Mesenchymal stem cell (in vitro differentiated cells and primary cell): Measurements from ENCODE around the gene APOA5.
A peak's percentile ranks its signal among the peaks of the same experiment; 100 is the strongest.

Source experiments
- DNase-seq: peaks from one replicate; pipeline ENCODE4 v3.0.0-alpha.2; 2013
- H2AFZ ChIP-seq: one replicate; pipeline ENCODE4 v1.6.1; 2013; ENCODE audit warnings: low read depth, mild to moderate bottlenecking, control low read depth, inconsistent platforms, low read length, moderate library complexity
- H2AK5ac ChIP-seq: 2 replicates; pipeline ENCODE4 v1.6.1; 2013; ENCODE audit warnings: low read length, moderate library complexity, mild to moderate bottlenecking, inconsistent platforms; ENCODE audit not compliant: severe bottlenecking
- H2BK120ac ChIP-seq: one replicate; pipeline ENCODE4 v1.6.1; 2013; ENCODE audit warnings: low read depth, mild to moderate bottlenecking, inconsistent platforms, low read length, moderate library complexity
- H2BK12ac ChIP-seq, 2 experiments: one replicate each; pipeline ENCODE4 v1.6.1; 2013; ENCODE audit warnings: inconsistent platforms in 2 of 2, low read length in 2 of 2, mild to moderate bottlenecking in 2 of 2, moderate library complexity in 2 of 2, control low read depth in 1 of 2
- H2BK15ac ChIP-seq: one replicate; pipeline ENCODE4 v1.6.1; 2013; ENCODE audit warnings: mild to moderate bottlenecking, low read depth, inconsistent platforms; ENCODE audit not compliant: poor library complexity, severe bottlenecking
- H2BK5ac ChIP-seq: 2 replicates; pipeline ENCODE4 v1.6.1; 2013; ENCODE audit warnings: low read depth, mild to moderate bottlenecking, low read length, control low read depth, inconsistent platforms; ENCODE audit not compliant: poor library complexity, severe bottlenecking
- H3K14ac ChIP-seq, 2 experiments: one replicate each; pipeline ENCODE4 v1.6.1; 2013; ENCODE audit warnings: inconsistent platforms in 2 of 2, low read length in 2 of 2, control low read depth in 1 of 2, mild to moderate bottlenecking in 1 of 2, moderate library complexity in 1 of 2
- H3K18ac ChIP-seq, 2 experiments: one replicate each; pipeline ENCODE4 v1.6.1; 2013; ENCODE audit warnings: inconsistent platforms in 2 of 2, low read length in 2 of 2, control low read depth in 1 of 2, low read depth in 1 of 2, mild to moderate bottlenecking in 1 of 2
- H3K23ac ChIP-seq, 2 experiments: one replicate each; pipeline ENCODE4 v1.6.1; 2013; ENCODE audit warnings: inconsistent platforms in 2 of 2, low read length in 2 of 2, mild to moderate bottlenecking in 2 of 2, moderate library complexity in 2 of 2, control low read depth in 1 of 2
- H3K27ac ChIP-seq: 2 replicates; pipeline ENCODE4 v1.5.1; 2013; ENCODE audit warnings: mild to moderate bottlenecking, moderate library complexity, low read length, control low read depth, inconsistent platforms; ENCODE audit not compliant: poor library complexity, severe bottlenecking
- H3K27me3 ChIP-seq, 2 experiments: 2 replicates each; pipeline versions ENCODE4 v1.6.1 to v1.7.0; 2013; ENCODE audit warnings: low read length in 2 of 2, mild to moderate bottlenecking in 2 of 2, moderate library complexity in 2 of 2, control low read depth in 1 of 2, inconsistent platforms in 1 of 2; ENCODE audit not compliant: control insufficient read depth in 1 of 2, insufficient read depth in 1 of 2
- H3K36me3 ChIP-seq, 2 experiments: 2 replicates each; pipeline versions ENCODE4 v1.6.1 to v1.7.0; 2013; ENCODE audit warnings: low read length in 2 of 2, control low read depth in 1 of 2, inconsistent platforms in 1 of 2, low read depth in 1 of 2, mild to moderate bottlenecking in 1 of 2; ENCODE audit not compliant: insufficient read depth in 2 of 2, control insufficient read depth in 1 of 2
- H3K4ac ChIP-seq, 2 experiments: one replicate each; pipeline ENCODE4 v1.6.1; 2013; ENCODE audit warnings: inconsistent platforms in 2 of 2, low read length in 2 of 2, mild to moderate bottlenecking in 2 of 2, moderate library complexity in 2 of 2, control low read depth in 1 of 2, low read depth in 1 of 2
- H3K4me1 ChIP-seq: 2 replicates; pipeline ENCODE4 v1.6.1; 2013; ENCODE audit warnings: low read depth, low read length, control low read depth; ENCODE audit not compliant: control insufficient read depth, insufficient read depth
- H3K4me2 ChIP-seq: 2 replicates; pipeline ENCODE4 v1.6.1; 2013; ENCODE audit warnings: low read length, mild to moderate bottlenecking, inconsistent platforms; ENCODE audit not compliant: poor library complexity, severe bottlenecking
- H3K4me3 ChIP-seq, 2 experiments: 2 replicates each; pipeline versions ENCODE4 v1.5.1 to v1.7.0; 2013; ENCODE audit warnings: low read length in 2 of 2, mild to moderate bottlenecking in 2 of 2, control low read depth in 1 of 2, low read depth in 1 of 2; ENCODE audit not compliant: insufficient read depth in 1 of 2
- H3K79me1 ChIP-seq: replicated peaks from 2 replicates; pipeline ENCODE4 v1.6.1; 2013; ENCODE audit warnings: mild to moderate bottlenecking, control low read depth, low read length, inconsistent platforms; ENCODE audit not compliant: poor library complexity, severe bottlenecking
- H3K9ac ChIP-seq: 2 replicates; pipeline ENCODE4 v1.7.0; 2013; ENCODE audit warnings: mild to moderate bottlenecking, low read length, moderate library complexity
- H3K9me3 ChIP-seq: 2 replicates; pipeline ENCODE4 v1.7.0; 2013; ENCODE audit warnings: mild to moderate bottlenecking, low read length; ENCODE audit not compliant: control insufficient read depth
- H4K8ac ChIP-seq: one replicate; pipeline ENCODE4 v1.6.1; 2013; ENCODE audit warnings: inconsistent platforms, mild to moderate bottlenecking, low read length, moderate library complexity
- H4K91ac ChIP-seq: one replicate; pipeline ENCODE4 v1.6.1; 2013; ENCODE audit warnings: mild to moderate bottlenecking, low read length, inconsistent platforms
- WGBS: methylation state at CpG from one replicate; pipeline ENCODE4 v1.1.7; 2013; ENCODE audit warnings: mixed read lengths; 5-methylcytosine and 5-hydroxymethylcytosine counted together

The APOA5 gene

DNA sequence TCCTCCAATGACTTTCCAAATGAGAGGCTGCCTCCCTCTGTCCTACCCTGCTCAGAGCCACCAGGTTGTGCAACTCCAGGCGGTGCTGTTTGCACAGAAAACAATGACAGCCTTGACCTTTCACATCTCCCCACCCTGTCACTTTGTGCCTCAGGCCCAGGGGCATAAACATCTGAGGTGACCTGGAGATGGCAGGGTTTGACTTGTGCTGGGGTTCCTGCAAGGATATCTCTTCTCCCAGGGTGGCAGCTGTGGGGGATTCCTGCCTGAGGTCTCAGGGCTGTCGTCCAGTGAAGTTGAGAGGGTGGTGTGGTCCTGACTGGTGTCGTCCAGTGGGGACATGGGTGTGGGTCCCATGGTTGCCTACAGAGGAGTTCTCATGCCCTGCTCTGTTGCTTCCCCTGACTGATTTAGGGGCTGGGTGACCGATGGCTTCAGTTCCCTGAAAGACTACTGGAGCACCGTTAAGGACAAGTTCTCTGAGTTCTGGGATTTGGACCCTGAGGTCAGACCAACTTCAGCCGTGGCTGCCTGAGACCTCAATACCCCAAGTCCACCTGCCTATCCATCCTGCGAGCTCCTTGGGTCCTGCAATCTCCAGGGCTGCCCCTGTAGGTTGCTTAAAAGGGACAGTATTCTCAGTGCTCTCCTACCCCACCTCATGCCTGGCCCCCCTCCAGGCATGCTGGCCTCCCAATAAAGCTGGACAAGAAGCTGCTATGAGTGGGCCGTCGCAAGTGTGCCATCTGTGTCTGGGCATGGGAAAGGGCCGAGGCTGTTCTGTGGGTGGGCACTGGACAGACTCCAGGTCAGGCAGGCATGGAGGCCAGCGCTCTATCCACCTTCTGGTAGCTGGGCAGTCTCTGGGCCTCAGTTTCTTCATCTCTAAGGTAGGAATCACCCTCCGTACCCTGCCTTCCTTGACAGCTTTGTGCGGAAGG lies 40.9 kb upstream of the APOA5 start:
- Histone ChIP-seq H3K23ac (no peak overlapping the region), H2BK15ac (no peak overlapping the region), H3K27ac (no peak overlapping the region), H3K4me3 (peak overlapping the region in 1 of 2 experiments; percentile 20), H4K8ac (no peak overlapping the region), H2BK120ac (no peak overlapping the region), H2BK5ac (no peak overlapping the region), H3K27me3 (peaks cover 0 to 9% of the 10 kb centered on the region in 2 experiments), H3K79me1 (no peaks in the 10 kb centered on the region), H2AFZ (no peak overlapping the region), H3K4me2 (no peak overlapping the region), H3K18ac (no peak overlapping the region), H3K9me3 (no peaks in the 10 kb centered on the region), H4K91ac (peak overlapping the region; percentile 47), H3K36me3 (no peaks in the 10 kb centered on the region), H3K14ac (no peak overlapping the region), H2AK5ac (no peak overlapping the region), H2BK12ac (no peak overlapping the region), H3K4ac (no peak overlapping the region), H3K4me1 (peaks cover 12% of the 10 kb centered on the region), H3K9ac (no peak overlapping the region)
- 87% methylated on average over 12 of the region's 13 CpGs for WGBS
- no peak for DNase-seq

DNA sequence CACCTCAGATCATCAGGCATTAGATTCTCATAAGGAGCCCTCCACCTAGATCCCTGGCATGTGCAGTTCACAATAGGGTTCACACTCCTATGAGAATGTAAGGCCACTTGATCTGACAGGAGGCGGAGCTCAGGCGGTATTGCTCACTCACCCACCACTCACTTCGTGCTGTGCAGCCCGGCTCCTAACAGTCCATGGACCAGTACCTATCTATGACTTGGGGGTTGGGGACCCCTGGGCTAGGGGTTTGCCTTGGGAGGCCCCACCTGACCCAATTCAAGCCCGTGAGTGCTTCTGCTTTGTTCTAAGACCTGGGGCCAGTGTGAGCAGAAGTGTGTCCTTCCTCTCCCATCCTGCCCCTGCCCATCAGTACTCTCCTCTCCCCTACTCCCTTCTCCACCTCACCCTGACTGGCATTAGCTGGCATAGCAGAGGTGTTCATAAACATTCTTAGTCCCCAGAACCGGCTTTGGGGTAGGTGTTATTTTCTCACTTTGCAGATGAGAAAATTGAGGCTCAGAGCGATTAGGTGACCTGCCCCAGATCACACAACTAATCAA lies 40.2 kb upstream of the APOA5 start:
- Histone ChIP-seq H3K4ac (no peak overlapping the region), H2BK120ac (no peak overlapping the region), H3K27me3 (peaks cover 0 to 16% of the 10 kb centered on the region in 2 experiments), H2AK5ac (no peak overlapping the region), H3K36me3 (no peaks in the 10 kb centered on the region), H3K18ac (no peak overlapping the region), H3K14ac (no peak overlapping the region), H3K79me1 (no peaks in the 10 kb centered on the region), H2AFZ (no peak overlapping the region), H2BK12ac (no peak overlapping the region), H4K91ac (no peak overlapping the region), H3K4me3 (no peak overlapping the region), H2BK5ac (no peak overlapping the region), H3K4me1 (peaks cover 12% of the 10 kb centered on the region), H3K9ac (no peak overlapping the region), H3K23ac (no peak overlapping the region), H3K27ac (no peak overlapping the region), H4K8ac (no peak overlapping the region), H2BK15ac (no peak overlapping the region), H3K4me2 (no peak overlapping the region), H3K9me3 (no peaks in the 10 kb centered on the region)
- DNase-seq: no peak
- 92% methylated on average over 7 of the region's 7 CpGs for WGBS

DNA sequence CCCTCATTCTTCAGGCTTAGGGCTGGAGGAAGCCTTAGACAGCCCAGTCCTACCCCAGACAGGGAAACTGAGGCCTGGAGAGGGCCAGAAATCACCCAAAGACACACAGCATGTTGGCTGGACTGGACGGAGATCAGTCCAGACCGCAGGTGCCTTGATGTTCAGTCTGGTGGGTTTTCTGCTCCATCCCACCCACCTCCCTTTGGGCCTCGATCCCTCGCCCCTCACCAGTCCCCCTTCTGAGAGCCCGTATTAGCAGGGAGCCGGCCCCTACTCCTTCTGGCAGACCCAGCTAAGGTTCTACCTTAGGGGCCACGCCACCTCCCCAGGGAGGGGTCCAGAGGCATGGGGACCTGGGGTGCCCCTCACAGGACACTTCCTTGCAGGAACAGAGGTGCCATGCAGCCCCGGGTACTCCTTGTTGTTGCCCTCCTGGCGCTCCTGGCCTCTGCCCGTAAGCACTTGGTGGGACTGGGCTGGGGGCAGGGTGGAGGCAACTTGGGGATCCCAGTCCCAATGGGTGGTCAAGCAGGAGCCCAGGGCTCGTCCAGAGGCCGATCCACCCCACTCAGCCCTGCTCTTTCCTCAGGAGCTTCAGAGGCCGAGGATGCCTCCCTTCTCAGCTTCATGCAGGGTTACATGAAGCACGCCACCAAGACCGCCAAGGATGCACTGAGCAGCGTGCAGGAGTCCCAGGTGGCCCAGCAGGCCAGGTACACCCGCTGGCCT lies 38.7 kb upstream of the APOA5 start:
- Histone ChIP-seq H4K91ac (no peak overlapping the region), H3K14ac (no peak overlapping the region), H2BK120ac (no peak overlapping the region), H3K18ac (no peak overlapping the region), H3K4me3 (no peak overlapping the region), H3K27ac (no peak overlapping the region), H3K4ac (no peak overlapping the region), H3K4me1 (peaks cover 5% of the 10 kb centered on the region), H2BK5ac (no peak overlapping the region), H2BK12ac (no peak overlapping the region), H2AK5ac (no peak overlapping the region), H3K27me3 (peaks cover 0 to 19% of the 10 kb centered on the region in 2 experiments), H3K36me3 (no peaks in the 10 kb centered on the region), H3K4me2 (no peak overlapping the region), H3K9me3 (no peaks in the 10 kb centered on the region), H2BK15ac (no peak overlapping the region), H3K23ac (no peak overlapping the region), H2AFZ (no peak overlapping the region), H4K8ac (no peak overlapping the region), H3K9ac (no peak overlapping the region), H3K79me1 (no peaks in the 10 kb centered on the region)
- 90% methylated on average over 17 of the region's 17 CpGs for WGBS
- no peak for DNase-seq
